Naive thymus-derived CD8-positive, alpha-beta T cell (primary cell): ENCODE data around the gene FBXO8. TPM values are rescaled to one million over a fixed set of nuclear protein-coding genes. Genes with fewer than 3 reads are reported as not detected.

ENCODE experiments used
- ATAC-seq, 2 donors: fragments of 150-1000 bp; cut with Tn5 transposase in 1 of 2; sonication (Bioruptor Pico), chemical (Tn5 transposase) in 1 of 2; 1 replicate in 1 of 2; 2 replicates in 1 of 2; pipeline ENCODE4 v1.10.0; 2021; ENCODE audit warnings: mild to moderate bottlenecking in 2 of 2, moderate library complexity in 2 of 2
- POLR2A ChIA-PET: fragments of 350-600 bp; sonication (Branson Sonifier 250); formaldehyde crosslinking; loops from one replicate; lab custom pipeline; 2021; ENCODE audit warnings: antibody characterized with exemption; lab: Charles Lee
- DNase-seq, 10 donors: peaks; one replicate each; pipeline versions ENCODE4 v3.0.0 to v3.0.0-alpha.2; 2020 to 2022
- H3K27ac Mint-ChIP-seq, 10 donors: one replicate each; pipeline ENCODE4 v1.8.0; 2020 to 2022; ENCODE audit warnings: mild to moderate bottlenecking in 10 of 10, mixed read lengths in 10 of 10, moderate library complexity in 4 of 10, inconsistent platforms in 1 of 10
- H3K27me3 Mint-ChIP-seq, 5 donors: one replicate each; pipeline ENCODE4 v1.8.0; 2021 to 2022; ENCODE audit warnings: mixed read lengths in 5 of 5
- H3K36me3 Mint-ChIP-seq, 3 donors: one replicate each; pipeline ENCODE4 v1.8.0; 2020 to 2022; ENCODE audit warnings: mixed read lengths in 3 of 3, mild to moderate bottlenecking in 2 of 3, inconsistent platforms in 1 of 3
- H3K4me1 Mint-ChIP-seq, 4 donors: one replicate each; pipeline ENCODE4 v1.8.0; 2021 to 2022; ENCODE audit warnings: mixed read lengths in 4 of 4
- H3K4me3 Mint-ChIP-seq, 10 donors: one replicate each; pipeline ENCODE4 v1.8.0; 2020 to 2022; ENCODE audit warnings: mild to moderate bottlenecking in 10 of 10, mixed read lengths in 10 of 10, moderate library complexity in 6 of 10, inconsistent platforms in 1 of 10
- H3K9me3 Mint-ChIP-seq, 9 donors: one replicate each; pipeline ENCODE4 v1.8.0; 2020 to 2022; ENCODE audit warnings: mixed read lengths in 9 of 9, mild to moderate bottlenecking in 3 of 9, inconsistent platforms in 1 of 9, moderate library complexity in 1 of 9
- polyA plus RNA-seq, 3 donors: library from polyadenylated mRNA; unstranded; fragments of 300-500 nt; fragmentation: Illumina TruSeq; gene quantifications; one replicate each; pipeline ENCODE4 v1.2.3, GENCODE V29; 2021
- total RNA-seq, 8 experiments: library from RNA in 2 of 8; stranded (reverse) in 2 of 8; gene quantifications; one replicate each; pipeline ENCODE4 v1.2.3 and lab custom pipeline; 2021 to 2026

FBXO8 gene
- total and polyA plus RNA-seq, 5 experiments from 2014 or later, result 11.0 to 25.4 (median 15.4) TPM

- Mint-ChIP-seq H3K36me3 (peaks cover 0 to 15% (median 10%) of the 10 kb centered on the region in 3 donors), H3K27me3 (peaks cover 65 to 97% (median 80%) of the 10 kb centered on the region in 5 donors), H3K27ac (peak overlapping the region in 1 of 10 donors; percentile 19), H3K4me1 (peaks cover 28 to 60% (median 53%) of the 10 kb centered on the region in 4 donors), H3K4me3 (peak overlapping the region; percentile 34 to 74 (median 62)), H3K9me3 (peaks cover 0 to 11% (median 0%) of the 10 kb centered on the region in 9 donors)
- ATAC-seq (peak in 1 of 2 donors; percentile 3), DNase-seq (no peak)
- POLR2A ChIA-PET, result no interaction called here
These were observed 69.8 kb downstream of the FBXO8 start for GRCh38 chr4:174213731-174214100.

DNA sequence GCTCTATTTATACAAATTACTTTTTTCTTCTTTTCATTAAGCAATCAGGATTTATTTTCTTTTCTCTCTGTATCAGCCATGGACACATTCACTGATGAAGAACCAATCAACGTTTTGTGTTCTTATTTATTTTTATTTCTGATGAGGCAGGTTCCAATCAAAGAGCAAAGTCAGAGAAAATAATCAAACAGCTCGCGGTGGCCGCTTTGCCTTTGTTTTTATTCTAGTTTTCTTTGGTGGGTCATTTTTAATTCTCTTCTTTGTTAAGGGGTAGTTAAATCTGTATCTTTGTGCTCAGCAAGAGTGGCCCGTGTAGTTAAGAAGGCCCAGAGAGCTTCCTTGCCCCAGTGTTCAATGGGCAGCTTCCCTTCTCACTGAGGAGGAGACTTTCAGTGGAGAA is 71.4 kb downstream of the FBXO8 start:
- ATAC-seq (no peak), DNase-seq (no peak)
- H3K27me3 Mint-ChIP-seq, result peaks cover 58 to 86% (median 70%) of the 10 kb centered on the region in 5 donors
- POLR2A ChIA-PET, result no interaction called here
- peaks cover 0 to 15% (median 10%) of the 10 kb centered on the region in 3 donors for H3K36me3 Mint-ChIP-seq
- H3K27ac Mint-ChIP-seq, result no peak overlapping the region
- peaks cover 24 to 46% (median 40%) of the 10 kb centered on the region in 4 donors for H3K4me1 Mint-ChIP-seq
- H3K9me3 Mint-ChIP-seq, result peaks cover 0 to 11% (median 0%) of the 10 kb centered on the region in 9 donors
- peak overlapping the region in 8 of 10 donors; percentile 1 to 68 (median 34) for H3K4me3 Mint-ChIP-seq

DNA sequence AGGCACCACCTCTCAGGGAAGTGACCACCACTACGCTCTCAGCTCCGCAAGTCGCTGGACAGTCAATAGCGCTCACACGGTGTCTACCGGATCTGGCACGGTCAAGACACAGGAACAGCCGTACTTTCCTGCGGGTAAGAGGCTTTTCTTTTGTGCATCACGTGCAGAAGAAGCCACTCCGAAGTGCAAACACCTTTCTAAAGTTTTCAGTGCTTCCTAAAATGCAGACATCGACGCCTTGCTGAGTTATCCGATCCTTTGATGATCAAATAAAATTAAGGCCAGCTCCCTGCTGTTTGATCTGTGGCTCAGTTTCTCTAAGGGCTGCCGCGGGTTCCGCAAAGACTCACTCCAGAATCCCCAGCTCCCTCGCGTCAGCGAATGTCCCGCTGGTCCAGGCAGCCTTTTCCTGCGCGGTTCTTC is 71.8 kb downstream of the FBXO8 start:
- H3K27me3 Mint-ChIP-seq, result peaks cover 53 to 82% (median 66%) of the 10 kb centered on the region in 5 donors
- no peak overlapping the region for H3K27ac Mint-ChIP-seq
- peak overlapping the region in 8 of 10 donors; percentile 1 to 68 (median 42) for H3K4me3 Mint-ChIP-seq
- peaks cover 0 to 15% (median 10%) of the 10 kb centered on the region in 3 donors for H3K36me3 Mint-ChIP-seq
- H3K9me3 Mint-ChIP-seq, result peaks cover 0 to 11% (median 0%) of the 10 kb centered on the region in 9 donors
- DNase-seq (no peak), ATAC-seq (no peak)
- POLR2A ChIA-PET, result no interaction called here
- H3K4me1 Mint-ChIP-seq, result peaks cover 21 to 41% (median 36%) of the 10 kb centered on the region in 4 donors

DNA sequence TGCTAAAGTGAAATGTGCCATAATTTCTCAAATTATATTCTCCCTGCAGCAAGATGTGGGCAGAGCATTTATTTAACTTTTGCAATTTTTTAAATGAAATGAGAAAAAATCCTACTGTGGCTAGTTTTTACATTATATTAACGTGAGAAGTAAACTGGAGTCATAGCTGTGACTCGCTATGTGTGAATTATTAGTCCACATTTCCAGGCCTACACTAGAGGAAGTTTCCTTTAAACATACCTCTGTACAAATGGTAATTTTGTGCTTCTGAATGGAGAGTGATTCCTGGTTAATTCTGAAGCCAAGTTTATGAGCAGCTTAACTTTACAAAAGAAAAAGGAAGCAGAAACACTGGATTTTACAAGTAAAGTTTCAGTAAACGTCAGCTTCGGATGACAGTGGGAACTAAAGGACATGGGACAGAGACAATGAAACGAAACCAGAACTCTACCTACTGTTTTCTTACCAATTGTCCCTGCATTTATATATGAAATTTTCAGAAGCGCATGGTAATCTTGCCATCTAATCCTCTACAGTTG is 72.4 kb downstream of the FBXO8 start:
- DNase-seq (no peak), ATAC-seq (no peak)
- Mint-ChIP-seq H3K9me3 (peaks cover 0 to 11% (median 0%) of the 10 kb centered on the region in 9 donors), H3K4me1 (peaks cover 17 to 36% (median 31%) of the 10 kb centered on the region in 4 donors), H3K27me3 (peaks cover 51 to 82% (median 64%) of the 10 kb centered on the region in 5 donors), H3K4me3 (peak overlapping the region in 2 of 10 donors; percentile 35 to 68), H3K27ac (no peak overlapping the region), H3K36me3 (peaks cover 0 to 13% (median 10%) of the 10 kb centered on the region in 3 donors)
- POLR2A ChIA-PET, result no interaction called here

GRCh38 chr4:174210354-174210753 is 73.1 kb downstream of the FBXO8 start:
- POLR2A ChIA-PET, result no interaction called here
- ATAC-seq (no peak), DNase-seq (no peak)
- Mint-ChIP-seq H3K27ac (no peak overlapping the region), H3K4me3 (no peak overlapping the region), H3K9me3 (peaks cover 0 to 11% (median 0%) of the 10 kb centered on the region in 9 donors), H3K4me1 (peaks cover 15 to 32% (median 27%) of the 10 kb centered on the region in 4 donors), H3K27me3 (peaks cover 51 to 81% (median 62%) of the 10 kb centered on the region in 5 donors), H3K36me3 (peaks cover 0 to 10% (median 10%) of the 10 kb centered on the region in 3 donors)

GRCh38 chr4:174209341-174209740 is 74.1 kb downstream of the FBXO8 start:
- Mint-ChIP-seq H3K4me1 (peaks cover 10 to 25% (median 21%) of the 10 kb centered on the region in 4 donors), H3K27me3 (peaks cover 48 to 81% (median 61%) of the 10 kb centered on the region in 5 donors), H3K27ac (no peak overlapping the region), H3K9me3 (peaks cover 0 to 8% (median 0%) of the 10 kb centered on the region in 9 donors), H3K4me3 (no peak overlapping the region), H3K36me3 (peaks cover 0 to 6% (median 5%) of the 10 kb centered on the region in 3 donors)
- POLR2A ChIA-PET, result no interaction called here
- ATAC-seq, result no peak
- DNase-seq, result no peak

DNA sequence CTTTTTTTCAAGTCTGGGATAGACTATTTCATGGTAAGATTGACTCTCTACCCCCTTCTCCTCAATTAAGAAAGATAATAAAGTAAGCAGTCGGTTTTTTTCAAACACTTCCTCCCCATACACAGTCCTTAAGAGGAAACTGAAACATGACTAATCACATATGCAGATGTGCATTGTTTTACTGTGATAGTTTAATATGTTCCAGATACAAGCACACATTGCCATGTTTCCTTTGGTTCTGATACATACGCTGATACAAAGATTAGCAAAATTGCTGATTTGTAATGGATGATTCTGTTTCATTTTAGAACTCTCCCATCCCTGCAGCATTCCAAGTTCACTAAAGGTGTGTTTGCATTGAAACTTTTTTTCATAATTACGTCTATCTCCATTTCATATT is 76.1 kb downstream of the FBXO8 start:
- no peak for ATAC-seq
- Mint-ChIP-seq H3K27ac (no peak overlapping the region), H3K9me3 (no peaks in the 10 kb centered on the region), H3K4me1 (peaks cover 6 to 13% (median 10%) of the 10 kb centered on the region in 4 donors), H3K4me3 (no peak overlapping the region), H3K36me3 (no peaks in the 10 kb centered on the region), H3K27me3 (peaks cover 32 to 69% (median 44%) of the 10 kb centered on the region in 5 donors)
- POLR2A ChIA-PET, result no interaction called here
- DNase-seq, result no peak

- no peak for ATAC-seq
- H3K36me3 Mint-ChIP-seq, result no peaks in the 10 kb centered on the region
- no peak for DNase-seq
- no peaks in the 10 kb centered on the region for H3K4me1 Mint-ChIP-seq
- POLR2A ChIA-PET, result no interaction called here
- peaks cover 17 to 38% (median 23%) of the 10 kb centered on the region in 5 donors for H3K27me3 Mint-ChIP-seq
- no peaks in the 10 kb centered on the region for H3K9me3 Mint-ChIP-seq
- no peak overlapping the region for H3K4me3 Mint-ChIP-seq
- H3K27ac Mint-ChIP-seq, result no peak overlapping the region
These were observed 79.2 kb downstream of the FBXO8 start for GRCh38 chr4:174204164-174204831.

GRCh38 chr4:174201871-174202270 is 81.6 kb downstream of the FBXO8 start:
- H3K9me3 Mint-ChIP-seq, result no peaks in the 10 kb centered on the region
- H3K4me3 Mint-ChIP-seq, result no peak overlapping the region
- H3K27ac Mint-ChIP-seq, result no peak overlapping the region
- POLR2A ChIA-PET, result no interaction called here
- ATAC-seq, result no peak
- no peaks in the 10 kb centered on the region for H3K4me1 Mint-ChIP-seq
- H3K27me3 Mint-ChIP-seq, result peaks cover 14 to 51% (median 17%) of the 10 kb centered on the region in 5 donors
- no peak for DNase-seq
- no peaks in the 10 kb centered on the region for H3K36me3 Mint-ChIP-seq

DNA sequence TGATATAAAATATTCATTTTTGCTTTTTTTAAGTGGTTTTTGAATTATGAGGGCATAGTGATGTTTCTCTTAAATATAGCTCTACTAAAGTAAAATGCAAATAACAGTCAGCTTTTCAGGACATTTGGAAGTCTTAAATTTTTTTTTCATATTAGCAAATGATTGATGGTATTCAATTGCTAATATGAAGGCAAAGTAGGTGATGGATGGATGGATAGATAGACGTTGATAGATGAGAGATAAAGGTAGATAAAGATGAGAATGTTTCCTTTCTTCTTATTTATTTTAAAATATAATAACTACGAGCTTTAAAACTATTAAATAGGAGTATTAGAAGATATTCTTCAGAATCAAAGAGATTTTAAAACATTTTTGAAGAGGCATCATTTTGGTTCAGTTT is 83.7 kb downstream of the FBXO8 start:
- H3K4me1 Mint-ChIP-seq, result no peaks in the 10 kb centered on the region
- H3K36me3 Mint-ChIP-seq, result no peaks in the 10 kb centered on the region
- POLR2A ChIA-PET, result no interaction called here
- no peaks in the 10 kb centered on the region for H3K9me3 Mint-ChIP-seq
- no peak overlapping the region for H3K4me3 Mint-ChIP-seq
- no peak overlapping the region for H3K27ac Mint-ChIP-seq
- ATAC-seq (no peak), DNase-seq (no peak)
- peaks cover 10 to 42% (median 17%) of the 10 kb centered on the region in 5 donors for H3K27me3 Mint-ChIP-seq

GRCh38 chr4:174198828-174199227 is 84.6 kb downstream of the FBXO8 start:
- Mint-ChIP-seq H3K27ac (no peak overlapping the region), H3K4me1 (no peaks in the 10 kb centered on the region), H3K9me3 (no peaks in the 10 kb centered on the region), H3K36me3 (no peaks in the 10 kb centered on the region), H3K27me3 (peaks cover 13 to 41% (median 15%) of the 10 kb centered on the region in 5 donors), H3K4me3 (no peak overlapping the region)
- ATAC-seq (no peak), DNase-seq (no peak)
- POLR2A ChIA-PET, result no interaction called here

- ATAC-seq, result no peak
- Mint-ChIP-seq H3K9me3 (no peaks in the 10 kb centered on the region), H3K27me3 (peaks cover 13 to 45% (median 15%) of the 10 kb centered on the region in 5 donors), H3K4me1 (no peaks in the 10 kb centered on the region), H3K36me3 (no peaks in the 10 kb centered on the region), H3K27ac (no peak overlapping the region), H3K4me3 (no peak overlapping the region)
- no peak for DNase-seq
- POLR2A ChIA-PET, result no interaction called here
These were observed 85.1 kb downstream of the FBXO8 start for GRCh38 chr4:174198396-174198795.
